ENCODE measurements around the gene PRKN. TPM values are rescaled to one million over a fixed set of nuclear protein-coding genes. Genes with fewer than 3 reads are reported as not detected.

PRKN gene
- polyA plus RNA-seq, 1 donor from 2014 or later, result 1.2 TPM

DNA sequence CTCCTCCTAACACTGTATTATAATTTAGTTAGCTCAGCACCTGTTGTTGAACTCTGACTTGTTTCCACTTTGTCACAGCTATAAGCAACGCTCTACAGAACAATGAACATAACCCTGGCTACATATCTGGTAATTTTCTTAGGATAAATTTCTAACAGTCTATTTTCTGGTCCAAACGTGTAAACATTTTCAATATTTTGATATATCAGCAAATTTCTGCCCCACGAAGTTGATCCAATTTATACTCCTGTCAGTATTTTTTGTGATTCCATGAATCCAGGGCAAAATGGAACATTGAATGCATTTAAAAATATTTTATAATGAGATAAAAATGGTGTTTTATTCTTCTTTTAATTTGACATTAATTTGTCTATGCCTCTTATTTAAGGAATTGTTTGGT is 1005.2 kb downstream of the PRKN start:
- Histone ChIP-seq H2AFZ (ENCODE audit: low read depth, low read length) (no peak overlapping the region), H3K4me3 (ENCODE audit: low read length) (no peak overlapping the region)

DNA sequence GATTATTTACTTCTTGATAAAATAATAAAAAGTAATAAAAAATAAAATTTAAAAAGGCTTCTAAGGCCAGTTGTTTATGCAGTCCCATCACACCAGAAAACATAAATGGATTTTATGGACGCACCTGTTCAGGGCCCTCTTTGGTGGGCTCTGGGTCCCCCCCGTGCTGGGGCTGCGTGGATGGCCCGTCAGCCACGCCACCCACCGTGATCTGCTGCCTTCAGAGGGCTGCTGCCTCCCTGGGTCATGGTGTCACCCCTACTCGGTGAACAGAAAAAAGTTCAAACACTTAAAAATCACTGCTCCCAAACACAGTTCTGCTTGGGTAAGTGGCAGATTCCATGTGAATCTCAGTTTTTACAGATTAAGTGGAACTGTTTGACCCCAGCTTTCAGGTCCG is 1006.1 kb downstream of the PRKN start:
- H3K9me3 ChIP-seq (ENCODE audit: low read length), result no peaks in the 10 kb centered on the region
- H3K4me2 ChIP-seq (ENCODE audit: low read length), result no peak overlapping the region
- H3K27me3 ChIP-seq (ENCODE audit: insufficient read depth, low read depth, low read length), result no peaks in the 10 kb centered on the region
- no peaks in the 10 kb centered on the region for H3K79me2 ChIP-seq (replicated peaks; ENCODE audit: insufficient read depth, low read length)
- H3K4me3 ChIP-seq (ENCODE audit: low read length), result no peak overlapping the region
- no peaks in the 10 kb centered on the region for H3K9me2 ChIP-seq (ENCODE audit: insufficient read depth, low read length)
- H3K9ac ChIP-seq (ENCODE audit: low read length), result no peak overlapping the region
- TF ChIP-seq MXI1 (conservative IDR thresholded peaks at IDR 0.05; ENCODE audit: poor library complexity, severe bottlenecking) (no peak), EZH2 (IDR thresholded peaks at IDR 0.05; ENCODE audit: borderline replicate concordance, insufficient read depth, low read length, poor library complexity, severe bottlenecking) (no peak), TAF1 (IDR thresholded peaks at IDR 0.05; ENCODE audit: low read depth) (no peak), RAD21 (conservative IDR thresholded peaks at IDR 0.05) (no peak), POLR2AphosphoS5 (IDR thresholded peaks at IDR 0.05) (no peak), EP300 (conservative IDR thresholded peaks at IDR 0.05; ENCODE audit: poor library complexity, severe bottlenecking) (no peak), SMC3 (conservative IDR thresholded peaks at IDR 0.05; ENCODE audit: poor library complexity) (no peak)
- TF ChIP-seq, protein P1, sequence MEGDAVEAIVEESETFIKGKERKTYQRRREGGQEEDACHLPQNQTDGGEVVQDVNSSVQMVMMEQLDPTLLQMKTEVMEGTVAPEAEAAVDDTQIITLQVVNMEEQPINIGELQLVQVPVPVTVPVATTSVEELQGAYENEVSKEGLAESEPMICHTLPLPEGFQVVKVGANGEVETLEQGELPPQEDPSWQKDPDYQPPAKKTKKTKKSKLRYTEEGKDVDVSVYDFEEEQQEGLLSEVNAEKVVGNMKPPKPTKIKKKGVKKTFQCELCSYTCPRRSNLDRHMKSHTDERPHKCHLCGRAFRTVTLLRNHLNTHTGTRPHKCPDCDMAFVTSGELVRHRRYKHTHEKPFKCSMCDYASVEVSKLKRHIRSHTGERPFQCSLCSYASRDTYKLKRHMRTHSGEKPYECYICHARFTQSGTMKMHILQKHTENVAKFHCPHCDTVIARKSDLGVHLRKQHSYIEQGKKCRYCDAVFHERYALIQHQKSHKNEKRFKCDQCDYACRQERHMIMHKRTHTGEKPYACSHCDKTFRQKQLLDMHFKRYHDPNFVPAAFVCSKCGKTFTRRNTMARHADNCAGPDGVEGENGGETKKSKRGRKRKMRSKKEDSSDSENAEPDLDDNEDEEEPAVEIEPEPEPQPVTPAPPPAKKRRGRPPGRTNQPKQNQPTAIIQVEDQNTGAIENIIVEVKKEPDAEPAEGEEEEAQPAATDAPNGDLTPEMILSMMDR (IDR thresholded peaks at IDR 0.05; ENCODE audit: poor library complexity, severe bottlenecking), result no peak
- TF ChIP-seq, protein P2, sequence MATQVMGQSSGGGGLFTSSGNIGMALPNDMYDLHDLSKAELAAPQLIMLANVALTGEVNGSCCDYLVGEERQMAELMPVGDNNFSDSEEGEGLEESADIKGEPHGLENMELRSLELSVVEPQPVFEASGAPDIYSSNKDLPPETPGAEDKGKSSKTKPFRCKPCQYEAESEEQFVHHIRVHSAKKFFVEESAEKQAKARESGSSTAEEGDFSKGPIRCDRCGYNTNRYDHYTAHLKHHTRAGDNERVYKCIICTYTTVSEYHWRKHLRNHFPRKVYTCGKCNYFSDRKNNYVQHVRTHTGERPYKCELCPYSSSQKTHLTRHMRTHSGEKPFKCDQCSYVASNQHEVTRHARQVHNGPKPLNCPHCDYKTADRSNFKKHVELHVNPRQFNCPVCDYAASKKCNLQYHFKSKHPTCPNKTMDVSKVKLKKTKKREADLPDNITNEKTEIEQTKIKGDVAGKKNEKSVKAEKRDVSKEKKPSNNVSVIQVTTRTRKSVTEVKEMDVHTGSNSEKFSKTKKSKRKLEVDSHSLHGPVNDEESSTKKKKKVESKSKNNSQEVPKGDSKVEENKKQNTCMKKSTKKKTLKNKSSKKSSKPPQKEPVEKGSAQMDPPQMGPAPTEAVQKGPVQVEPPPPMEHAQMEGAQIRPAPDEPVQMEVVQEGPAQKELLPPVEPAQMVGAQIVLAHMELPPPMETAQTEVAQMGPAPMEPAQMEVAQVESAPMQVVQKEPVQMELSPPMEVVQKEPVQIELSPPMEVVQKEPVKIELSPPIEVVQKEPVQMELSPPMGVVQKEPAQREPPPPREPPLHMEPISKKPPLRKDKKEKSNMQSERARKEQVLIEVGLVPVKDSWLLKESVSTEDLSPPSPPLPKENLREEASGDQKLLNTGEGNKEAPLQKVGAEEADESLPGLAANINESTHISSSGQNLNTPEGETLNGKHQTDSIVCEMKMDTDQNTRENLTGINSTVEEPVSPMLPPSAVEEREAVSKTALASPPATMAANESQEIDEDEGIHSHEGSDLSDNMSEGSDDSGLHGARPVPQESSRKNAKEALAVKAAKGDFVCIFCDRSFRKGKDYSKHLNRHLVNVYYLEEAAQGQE (IDR thresholded peaks at IDR 0.05; ENCODE audit: borderline replicate concordance), result no peak
- no peak overlapping the region for H3K27ac ChIP-seq (ENCODE audit: low read length)
- H3K36me3 ChIP-seq (ENCODE audit: insufficient read depth, low read length), result no peaks in the 10 kb centered on the region
- no peaks in the 10 kb centered on the region for H4K20me1 ChIP-seq (ENCODE audit: insufficient read depth)
- no peak overlapping the region for H2AFZ ChIP-seq (ENCODE audit: low read depth, low read length)
- H3F3A ChIP-seq (ENCODE audit: insufficient read depth, low read length, poor library complexity, severe bottlenecking), result no peaks in the 10 kb centered on the region

More for the DNA sequence above, 1005.2 kb downstream of the PRKN start:
- TF ChIP-seq SMC3 (conservative IDR thresholded peaks at IDR 0.05; ENCODE audit: poor library complexity), result no peak
- no peak for TF ChIP-seq RAD21 (conservative IDR thresholded peaks at IDR 0.05)
- TF ChIP-seq MXI1 (conservative IDR thresholded peaks at IDR 0.05; ENCODE audit: poor library complexity, severe bottlenecking), result no peak
- TF ChIP-seq EP300 (conservative IDR thresholded peaks at IDR 0.05; ENCODE audit: poor library complexity, severe bottlenecking), result no peak
- TF ChIP-seq, protein P2 (IDR thresholded peaks at IDR 0.05; ENCODE audit: borderline replicate concordance), result no peak
- TF ChIP-seq, protein P1 (IDR thresholded peaks at IDR 0.05; ENCODE audit: poor library complexity, severe bottlenecking), result no peak
- TF ChIP-seq EZH2 (IDR thresholded peaks at IDR 0.05; ENCODE audit: borderline replicate concordance, insufficient read depth, low read length, poor library complexity, severe bottlenecking), result no peak
- TF ChIP-seq POLR2AphosphoS5 (IDR thresholded peaks at IDR 0.05), result no peak
- no peak for TF ChIP-seq TAF1 (IDR thresholded peaks at IDR 0.05; ENCODE audit: low read depth)
- no peaks in the 10 kb centered on the region for H3K36me3 ChIP-seq (ENCODE audit: insufficient read depth, low read length)
- no peaks in the 10 kb centered on the region for H3K27me3 ChIP-seq (ENCODE audit: insufficient read depth, low read depth, low read length)
- H3K9me3 ChIP-seq (ENCODE audit: low read length), result no peaks in the 10 kb centered on the region
- H3K27ac ChIP-seq (ENCODE audit: low read length), result no peak overlapping the region
- no peak overlapping the region for H3K4me2 ChIP-seq (ENCODE audit: low read length)
- H3K79me2 ChIP-seq (replicated peaks; ENCODE audit: insufficient read depth, low read length), result no peaks in the 10 kb centered on the region
- no peaks in the 10 kb centered on the region for H3F3A ChIP-seq (ENCODE audit: insufficient read depth, low read length, poor library complexity, severe bottlenecking)
- H3K9ac ChIP-seq (ENCODE audit: low read length), result no peak overlapping the region
- H3K9me2 ChIP-seq (ENCODE audit: insufficient read depth, low read length), result no peaks in the 10 kb centered on the region
- no peaks in the 10 kb centered on the region for H4K20me1 ChIP-seq (ENCODE audit: insufficient read depth)

Measured in neural cell (in vitro differentiated cells).